Frontal cortex (tissue), 4 donors: ENCODE measurements around the gene COX4I2. TPM values are rescaled to one million over a fixed set of nuclear protein-coding genes. Genes with fewer than 3 reads are reported as not detected.
"Not testable (repeated sequence)": the region's sequence is repeated elsewhere in the genome, so short reads cannot be mapped to it uniquely, and the experiment has no call there.

Experiments used
- DNase-seq, 2 donors: peaks; one replicate each; pipeline ENCODE4 v3.0.0; 2012; ENCODE audit warnings: low spot score in 2 of 2
- FAIRE-seq: peaks from 2 replicates; lab custom pipeline; 2012; peaks lifted over from hg19 to GRCh38; lab: Jason Lieb, UNC
- total RNA-seq: library from RNA; depleted of rRNA; stranded (reverse); fragments of >200 nt; gene quantifications from one replicate; pipeline ENCODE4 v1.2.3, GENCODE V29; 2014
- donor health status: control.
- donor health status: control.
- donor health status: control.

The COX4I2 gene
- 1.2 TPM for total RNA-seq

DNA sequence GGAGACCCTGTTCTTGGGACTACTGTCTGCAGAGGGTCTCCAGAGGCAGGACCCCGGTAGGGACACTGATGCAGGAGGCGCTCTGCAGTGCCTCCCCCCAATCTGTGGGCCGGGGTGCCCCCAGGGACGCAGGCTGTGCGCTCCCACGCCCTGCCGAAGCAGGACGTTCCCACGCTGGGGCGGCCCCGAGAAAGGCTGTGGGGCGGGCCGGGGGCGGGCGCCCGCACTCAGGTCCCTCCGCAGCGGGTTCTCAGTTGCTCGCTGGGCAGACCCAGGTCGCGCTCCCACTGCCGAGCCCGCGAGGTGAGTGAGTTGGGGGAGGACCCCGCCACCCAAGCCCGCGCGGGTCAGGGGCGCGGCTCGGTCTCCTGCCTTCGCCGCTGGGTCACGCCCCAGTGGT lies at the start of gene COX4I2:
TSS of gene COX4I2 (plus strand) at position 253 of the 400 bp plus-strand sequence. CDS start 1,106 bp downstream, outside the sequence.
- DNase-seq (no peak), FAIRE-seq (no peak)

DNA sequence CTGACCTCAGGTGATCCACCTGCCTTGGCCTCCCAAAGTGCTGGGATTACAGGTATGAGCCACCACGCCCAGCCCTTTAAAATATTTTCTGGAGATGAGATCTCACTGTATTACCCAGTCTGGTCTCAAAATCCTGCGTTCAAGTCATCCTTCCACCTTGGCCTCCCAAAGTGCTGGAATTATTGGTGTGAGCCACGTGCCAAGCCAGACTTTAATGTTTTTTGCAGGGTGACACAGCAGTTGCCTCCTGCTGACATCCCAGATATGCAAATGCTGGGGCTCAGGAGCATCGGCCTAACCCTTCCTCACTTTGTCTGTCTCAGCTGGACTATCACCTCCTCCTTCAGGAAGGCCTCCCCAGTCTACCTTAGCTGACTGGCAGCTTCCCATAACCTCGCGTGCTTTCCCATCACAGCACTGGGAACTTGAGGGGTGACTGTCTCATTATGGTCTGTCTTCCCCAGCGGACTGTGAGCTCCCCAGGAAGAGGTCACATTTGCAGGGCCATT lies 46.9 kb upstream of the COX4I2 start:
- no peak for DNase-seq
- no peak for FAIRE-seq

DNA sequence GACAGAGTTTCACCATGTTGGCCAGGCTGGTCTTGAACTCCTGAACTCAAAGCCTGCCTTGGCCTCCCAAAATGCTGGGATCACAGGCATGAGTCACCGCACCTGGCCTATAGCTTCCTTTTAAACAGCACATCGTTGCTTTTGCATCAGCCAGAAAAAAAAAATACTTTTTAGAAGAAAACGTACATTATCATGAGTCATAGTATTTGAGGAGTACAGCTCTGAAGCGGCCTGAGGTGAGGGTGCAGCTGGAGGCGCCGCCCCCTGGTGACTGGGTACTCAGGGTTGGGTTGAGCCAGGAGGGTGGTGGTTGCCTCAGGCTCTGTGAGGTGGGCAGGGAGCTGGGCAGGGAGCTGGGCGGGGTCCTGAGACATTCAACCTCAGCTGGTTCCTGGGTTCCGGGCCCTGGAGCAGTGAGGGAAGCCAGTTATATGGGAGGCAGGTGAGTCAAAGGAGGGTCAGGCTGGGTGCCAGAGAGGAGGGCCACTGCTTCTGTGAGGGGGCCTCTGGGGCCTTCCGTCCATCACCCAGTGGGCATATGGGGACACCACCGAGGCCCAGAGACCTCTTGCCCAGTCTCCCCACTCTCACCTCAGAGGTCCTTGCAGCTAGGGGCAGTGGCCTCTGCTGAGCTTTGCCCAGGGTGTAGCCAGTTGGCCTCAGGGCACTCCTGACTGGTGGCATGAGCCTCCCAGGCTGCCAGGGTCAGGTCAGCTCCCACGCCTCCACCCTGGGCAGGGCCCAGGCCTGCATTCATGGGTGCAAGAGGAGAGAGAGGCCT lies 44.3 kb upstream of the COX4I2 start:
- DNase-seq (no peak), FAIRE-seq (no peak)

DNA sequence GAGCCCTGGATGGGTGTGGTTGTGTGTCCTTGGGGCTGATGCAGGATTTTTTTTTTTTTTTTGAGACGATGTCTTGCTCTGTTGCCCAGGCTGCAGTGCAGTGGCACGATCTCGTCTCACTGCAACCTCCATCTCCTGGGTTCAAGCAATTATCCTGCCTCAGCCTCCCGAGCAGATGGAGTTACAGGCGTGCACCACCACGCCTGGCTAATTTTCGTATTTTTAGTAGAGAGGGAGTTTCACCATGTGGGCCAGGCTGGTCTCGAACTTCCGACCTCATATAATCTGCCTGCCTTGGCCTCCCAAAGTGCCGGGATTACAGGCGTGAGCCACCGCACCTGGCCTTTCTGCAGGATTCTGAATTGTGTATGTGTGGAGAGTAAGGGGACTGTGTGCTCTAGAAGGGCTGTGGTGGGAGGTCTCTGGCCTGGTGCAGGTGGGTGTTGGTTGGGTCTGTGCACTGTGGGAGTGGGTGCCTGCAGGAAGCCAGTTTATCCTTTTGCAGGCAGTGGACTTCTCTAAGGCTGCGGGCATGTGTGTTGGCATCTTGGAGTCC lies 43.6 kb upstream of the COX4I2 start:
- FAIRE-seq: no peak

DNA sequence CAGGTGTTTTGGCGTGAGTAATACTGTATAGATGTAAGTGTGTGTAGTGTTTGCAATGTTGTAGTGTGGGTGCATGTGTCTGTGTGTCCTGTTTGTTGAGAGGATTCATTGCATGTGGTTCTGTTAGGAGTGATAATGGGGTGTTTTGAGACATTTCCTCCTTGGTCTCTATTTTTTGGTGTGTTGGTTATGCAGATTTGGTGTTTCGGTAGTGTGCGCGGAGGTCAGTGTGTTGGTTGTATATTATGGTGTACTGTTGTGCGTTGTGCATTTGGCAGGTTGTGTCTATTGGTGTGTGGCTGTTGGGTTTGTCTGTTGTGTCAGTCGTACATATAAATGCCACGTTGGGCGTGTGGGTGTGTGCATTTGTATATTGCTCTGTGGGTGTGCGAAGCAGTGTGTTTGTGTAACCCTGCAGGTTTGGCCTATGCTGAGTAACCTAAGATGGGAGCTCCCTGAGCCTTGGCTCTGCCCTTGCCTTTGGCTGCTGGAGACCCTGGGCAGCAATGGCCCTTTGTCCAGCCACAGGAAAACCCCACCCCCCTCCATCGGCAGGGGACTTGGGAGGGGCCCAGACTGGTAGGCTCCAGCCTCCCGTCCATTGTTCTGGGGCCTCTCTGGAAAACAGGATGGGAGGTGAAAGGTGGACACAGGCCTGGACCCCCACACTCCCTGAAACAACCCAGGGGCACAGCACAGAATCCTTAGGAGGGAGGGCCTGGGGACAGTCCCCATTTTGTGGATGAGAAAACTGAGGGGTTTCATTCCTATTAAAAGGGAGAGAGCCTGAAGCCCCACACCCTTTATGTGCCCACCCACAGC lies 42.9 kb upstream of the COX4I2 start:
- no peak for FAIRE-seq
- DNase-seq: no peak

More for the DNA sequence above, 43.6 kb upstream of the COX4I2 start:
- DNase-seq: no peak

DNA sequence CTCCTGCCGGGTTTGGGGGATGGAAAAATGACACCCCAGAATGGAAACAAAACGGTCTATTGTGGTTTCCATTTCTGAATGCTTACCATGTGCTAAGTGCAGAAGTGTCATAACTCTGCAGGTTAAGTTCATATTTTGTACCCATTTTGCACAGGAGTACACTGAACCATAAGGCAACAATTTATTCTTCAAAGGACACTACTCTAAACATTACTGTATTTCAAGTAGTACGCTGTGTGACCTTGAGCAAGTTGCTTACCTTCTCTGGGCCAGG lies 42.4 kb upstream of the COX4I2 start:
- no peak for DNase-seq
- no peak for FAIRE-seq

DNA sequence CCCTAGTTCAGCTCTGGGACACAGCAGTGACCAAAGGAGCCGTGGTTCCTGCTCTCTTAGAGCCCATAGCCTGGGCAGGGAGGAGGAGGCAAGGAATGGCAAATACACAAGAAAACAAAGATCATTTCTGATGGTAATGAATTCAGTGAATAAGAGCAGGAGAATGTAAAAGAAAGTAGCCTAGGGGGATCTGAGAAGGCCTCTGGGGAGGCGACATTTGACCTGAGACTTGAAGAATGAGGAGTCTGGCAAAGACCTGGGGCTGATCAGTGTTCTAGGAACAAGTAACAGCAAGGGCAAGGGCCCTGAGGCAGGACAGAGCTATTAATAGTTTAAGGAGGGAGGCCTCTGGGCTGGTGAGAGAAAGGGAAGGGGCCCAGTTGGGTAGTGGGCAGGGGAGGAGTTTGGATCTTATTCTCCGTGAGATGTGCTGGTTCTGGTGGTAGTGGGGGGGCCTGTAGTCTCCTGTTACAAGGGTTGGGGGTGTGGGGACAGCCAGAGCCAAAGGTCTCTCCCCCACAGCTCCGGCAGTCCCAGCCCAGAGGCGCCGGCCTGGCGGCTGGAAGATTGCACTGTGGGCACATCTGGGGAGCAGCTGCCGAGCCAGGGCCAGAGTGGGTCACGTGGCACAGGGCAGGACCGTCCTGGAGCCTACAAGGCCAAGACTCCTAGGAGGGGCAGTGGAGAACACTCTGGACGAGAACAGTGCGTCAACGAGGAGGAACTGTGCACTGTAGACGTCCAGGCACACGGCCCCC lies 41.9 kb upstream of the COX4I2 start:
- DNase-seq (no peak), FAIRE-seq (no peak)

DNA sequence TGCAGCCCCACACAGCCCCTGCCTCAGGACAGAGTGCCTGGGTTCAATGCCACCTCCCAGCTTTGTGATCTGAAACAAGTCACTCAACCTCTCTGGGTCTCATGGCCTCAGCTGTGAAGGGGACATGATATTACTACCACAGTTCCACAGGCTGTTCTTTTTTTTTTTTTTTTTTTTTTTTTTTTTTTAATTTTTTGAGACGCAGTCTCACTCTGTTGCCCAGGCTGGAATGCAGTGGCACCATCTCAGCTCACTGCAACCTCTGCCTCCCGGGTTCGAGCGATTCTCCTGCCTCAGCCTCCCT lies 41.3 kb upstream of the COX4I2 start:
- not testable (repeated sequence) for DNase-seq, FAIRE-seq

DNA sequence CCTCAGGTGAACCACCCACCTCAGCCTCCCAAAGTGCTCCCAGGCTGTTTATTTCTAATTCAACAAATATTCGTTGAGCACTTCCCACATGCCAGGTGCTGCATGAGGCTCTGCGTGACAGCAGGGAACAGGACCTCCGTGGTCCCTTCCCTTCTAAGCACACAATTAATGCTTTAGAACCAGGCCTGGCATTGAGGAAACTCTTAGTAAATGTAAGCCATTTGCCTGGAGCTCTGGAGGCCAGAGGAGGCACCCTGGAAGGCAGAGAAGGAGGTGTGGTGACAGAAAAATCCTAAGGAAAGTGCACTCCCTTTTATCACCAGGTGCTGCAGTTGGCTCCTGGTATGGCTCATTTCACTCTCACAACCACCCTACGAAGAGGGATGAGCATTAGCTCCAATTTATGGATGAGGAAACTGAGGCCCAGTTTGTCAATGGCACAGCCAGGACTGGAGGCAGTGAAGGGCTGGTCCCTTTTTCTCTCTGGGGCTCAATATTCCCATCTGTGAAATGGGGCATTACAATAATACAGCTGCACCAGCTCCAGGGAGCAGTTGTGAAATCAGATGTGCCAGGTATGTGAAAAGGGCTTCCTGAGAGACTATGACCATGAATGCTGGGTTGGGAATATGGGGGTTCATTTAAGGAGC lies 40.8 kb upstream of the COX4I2 start:
- DNase-seq: no peak

DNA sequence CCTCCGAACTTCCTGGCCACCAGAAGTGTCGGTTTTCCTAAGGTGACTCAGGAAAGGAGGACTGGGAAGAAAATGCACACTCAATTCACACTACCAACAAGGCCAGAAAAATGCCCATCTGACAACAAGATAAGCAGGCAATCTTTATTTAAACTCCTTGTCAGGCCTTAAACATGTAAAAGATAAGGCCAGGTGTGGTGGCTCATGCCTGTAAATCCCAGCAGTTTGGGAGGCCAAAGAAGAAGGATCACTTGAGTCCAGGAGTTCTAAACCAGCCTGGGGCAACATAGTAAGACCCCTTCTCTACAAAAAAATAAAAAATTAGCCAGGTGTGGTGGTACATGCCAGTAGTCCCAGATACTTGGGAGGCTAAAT lies 40.2 kb upstream of the COX4I2 start:
- DNase-seq (no peak), FAIRE-seq (no peak)

More for the DNA sequence above, 40.8 kb upstream of the COX4I2 start:
- FAIRE-seq: no peak

DNA sequence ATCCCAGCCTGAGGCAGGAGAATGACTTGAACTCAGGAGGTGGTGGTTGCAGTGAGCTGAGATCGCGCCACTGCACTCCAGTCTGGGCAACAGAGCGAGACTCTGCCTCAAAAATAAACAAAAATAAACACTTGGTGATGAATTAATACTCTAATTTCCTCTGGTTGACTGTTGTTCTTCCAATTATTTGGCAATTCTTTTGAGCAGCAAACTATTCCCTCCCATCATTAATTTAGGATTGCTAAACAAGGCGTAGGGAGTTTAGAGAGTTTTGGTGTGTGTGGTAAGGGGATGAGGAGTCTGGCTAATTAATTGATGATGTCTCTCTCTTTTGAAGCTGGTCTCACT lies 35.3 kb upstream of the COX4I2 start:
- no peak for FAIRE-seq
- no peak for DNase-seq

DNA sequence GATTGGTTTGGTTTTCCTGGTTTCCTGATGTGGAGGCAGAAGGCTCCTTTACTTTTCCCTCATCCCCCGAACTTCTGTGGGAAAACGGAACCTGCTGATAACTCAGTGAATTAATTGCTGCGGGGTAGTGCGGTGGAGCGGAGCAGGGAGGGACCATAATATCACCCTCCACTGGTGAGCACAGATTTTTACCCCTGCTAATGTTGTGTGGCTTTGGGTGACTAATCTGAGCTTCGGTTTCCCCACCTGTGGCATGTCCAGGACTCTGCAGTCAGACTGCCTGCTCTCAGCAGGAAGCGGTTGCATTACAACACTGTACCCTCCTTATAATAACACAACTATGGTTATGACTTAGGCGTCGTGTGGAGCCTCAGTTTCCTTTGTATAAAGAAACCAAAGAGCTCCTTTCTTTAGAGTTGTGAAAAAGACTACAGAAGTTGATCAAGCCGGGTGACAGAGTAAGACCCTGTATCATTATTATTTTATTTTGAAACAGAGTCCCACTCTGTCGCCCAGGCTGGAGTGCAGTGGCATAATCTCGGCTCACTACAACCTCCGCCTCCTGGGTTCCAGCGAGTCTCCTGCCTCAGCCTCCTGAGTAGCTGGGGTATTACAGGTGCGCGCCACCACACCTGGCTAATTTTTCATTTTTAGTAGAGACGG lies 34.8 kb upstream of the COX4I2 start:
- FAIRE-seq: no peak
- DNase-seq: no peak

DNA sequence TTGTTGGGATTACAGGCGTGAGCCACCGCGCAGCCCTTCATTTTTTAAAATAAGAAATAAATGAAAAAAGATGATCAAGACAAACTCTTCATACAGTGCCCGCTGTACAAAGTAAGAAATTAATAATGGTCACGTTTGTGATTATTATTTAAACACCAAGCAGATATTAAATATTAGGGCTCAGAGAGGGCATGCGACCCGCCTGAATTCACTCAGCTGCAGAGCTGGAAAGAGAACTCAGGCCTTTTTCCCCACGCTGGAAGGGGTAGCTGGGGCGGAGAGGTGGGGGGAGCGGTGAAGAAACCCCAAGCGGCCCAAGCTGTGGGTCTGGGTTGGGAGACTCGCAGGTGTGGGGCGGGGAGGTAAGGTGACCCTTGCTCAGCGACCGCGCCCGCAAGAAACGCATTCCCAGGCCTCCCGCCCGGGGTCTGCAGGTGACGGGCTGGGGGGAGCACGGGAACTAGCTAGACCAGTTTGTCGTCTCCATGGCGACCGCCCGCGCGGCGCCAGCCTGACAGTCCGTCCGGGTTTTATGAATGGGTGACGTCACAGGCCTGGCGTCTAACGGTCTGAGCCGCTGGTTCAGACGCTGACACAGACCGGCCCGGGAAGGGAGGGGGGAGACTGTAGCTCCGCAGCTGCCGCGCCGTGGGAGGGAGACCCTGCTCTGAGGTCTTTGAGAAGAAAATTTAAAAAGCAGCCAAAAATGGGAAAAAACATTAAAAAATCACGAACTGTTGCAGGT lies 33.7 kb upstream of the COX4I2 start:
- DNase-seq (peak; percentile 88 to 92), FAIRE-seq (no peak)

DNA sequence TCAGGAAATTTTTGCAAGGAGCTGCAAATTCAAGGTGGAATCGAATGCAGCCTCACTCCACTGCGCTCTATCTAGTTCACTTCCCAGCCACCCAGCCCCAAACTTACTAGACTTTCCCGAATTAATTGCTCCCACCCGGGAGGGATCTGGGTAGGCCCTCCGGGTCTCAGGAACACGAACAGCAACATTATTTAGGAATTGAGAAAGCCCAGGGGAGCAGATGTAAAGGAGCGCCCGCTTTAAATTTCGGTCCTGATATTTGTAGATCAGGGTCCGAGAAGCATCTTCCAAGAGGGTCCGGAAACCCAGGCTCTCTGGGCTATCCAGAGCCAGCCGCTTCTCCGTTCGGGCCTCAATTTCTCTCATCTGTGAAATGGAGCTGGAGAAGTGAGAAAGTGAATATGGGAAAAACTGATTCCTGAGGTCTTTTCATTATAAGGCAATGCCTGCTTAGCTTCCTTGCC lies 33.1 kb upstream of the COX4I2 start:
- FAIRE-seq: no peak
- DNase-seq: no peak

DNA sequence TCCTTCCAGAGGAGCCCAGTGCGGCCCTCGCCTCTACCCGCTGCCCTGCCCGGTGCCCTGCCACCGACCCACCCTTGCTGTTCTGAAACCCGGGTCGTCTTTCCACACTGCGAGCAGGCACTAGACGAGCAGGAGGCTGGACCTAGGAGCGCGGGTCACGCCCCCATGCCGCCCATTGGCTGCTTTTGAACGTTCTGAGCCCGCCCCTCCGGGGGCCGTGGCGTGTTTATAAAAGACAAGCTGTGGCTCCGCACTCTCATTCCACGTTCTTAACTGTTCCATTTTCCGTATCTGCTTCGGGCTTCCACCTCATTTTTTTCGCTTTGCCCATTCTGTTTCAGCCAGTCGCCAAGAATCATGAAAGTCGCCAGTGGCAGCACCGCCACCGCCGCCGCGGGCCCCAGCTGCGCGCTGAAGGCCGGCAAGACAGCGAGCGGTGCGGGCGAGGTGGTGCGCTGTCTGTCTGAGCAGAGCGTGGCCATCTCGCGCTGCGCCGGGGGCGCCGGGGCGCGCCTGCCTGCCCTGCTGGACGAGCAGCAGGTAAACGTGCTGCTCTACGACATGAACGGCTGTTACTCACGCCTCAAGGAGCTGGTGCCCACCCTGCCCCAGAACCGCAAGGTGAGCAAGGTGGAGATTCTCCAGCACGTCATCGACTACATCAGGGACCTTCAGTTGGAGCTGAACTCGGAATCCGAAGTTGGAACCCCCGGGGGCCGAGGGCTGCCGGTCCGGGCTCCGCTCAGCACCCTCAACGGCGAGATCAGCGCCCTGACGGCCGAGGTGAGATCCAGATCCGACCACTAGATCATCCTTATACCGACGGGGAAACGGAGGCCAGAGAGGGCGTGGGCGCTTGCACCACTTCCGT lies 32.4 kb upstream of the COX4I2 start, which contains the start of gene ID1:
TSS of gene ID1 (plus strand) at position 259 of the 871 bp plus-strand sequence. CDS start at position 358, 99 bp downstream.
- no peak for FAIRE-seq
- peak; percentile 92 to 94 for DNase-seq

DNA sequence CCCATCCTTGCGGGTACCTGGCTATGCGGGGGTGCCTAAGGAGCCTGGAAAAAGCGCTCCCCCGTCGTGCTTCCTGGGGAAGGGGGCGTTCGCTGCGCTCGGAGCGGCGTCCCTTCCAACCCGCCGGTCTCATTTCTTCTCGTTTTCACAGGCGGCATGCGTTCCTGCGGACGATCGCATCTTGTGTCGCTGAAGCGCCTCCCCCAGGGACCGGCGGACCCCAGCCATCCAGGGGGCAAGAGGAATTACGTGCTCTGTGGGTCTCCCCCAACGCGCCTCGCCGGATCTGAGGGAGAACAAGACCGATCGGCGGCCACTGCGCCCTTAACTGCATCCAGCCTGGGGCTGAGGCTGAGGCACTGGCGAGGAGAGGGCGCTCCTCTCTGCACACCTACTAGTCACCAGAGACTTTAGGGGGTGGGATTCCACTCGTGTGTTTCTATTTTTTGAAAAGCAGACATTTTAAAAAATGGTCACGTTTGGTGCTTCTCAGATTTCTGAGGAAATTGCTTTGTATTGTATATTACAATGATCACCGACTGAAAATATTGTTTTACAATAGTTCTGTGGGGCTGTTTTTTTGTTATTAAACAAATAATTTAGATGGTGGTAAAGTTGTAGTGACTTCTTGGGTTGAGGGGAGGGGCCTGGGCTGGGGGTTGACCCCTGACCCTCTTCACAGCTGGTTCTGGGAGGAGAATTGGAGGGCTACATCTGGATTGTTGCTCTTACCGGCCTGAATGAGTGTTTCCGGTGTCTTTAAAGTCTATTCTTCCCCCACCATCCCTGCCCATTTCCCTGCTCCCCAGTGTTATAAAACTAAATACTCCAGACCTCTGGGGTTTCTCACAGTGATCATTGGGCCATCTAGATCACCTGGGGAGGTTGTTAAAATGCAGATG lies 31.6 kb upstream of the COX4I2 start:
- DNase-seq: no peak
- no peak for FAIRE-seq
